ENCODE measurements around the gene MANSC1. TPM values are rescaled to one million over a fixed set of nuclear protein-coding genes. Genes with fewer than 3 reads are reported as not detected.
A peak's percentile ranks its signal among the peaks of the same experiment; 100 is the strongest.

MANSC1 gene
- total and polyA plus RNA-seq, 2 of the 13 experiments (the other 11 are each of a cell fraction or from before 2014, with no cell fraction given): 1.9 to 4.2 TPM

- TF ChIP-seq POGK (CRISPR knock-in tag; conservative IDR thresholded peaks at IDR 0.05): peak; percentile 23; the same call in 1 of the 2 replicates
- no peak for TF ChIP-seq NFIB (CRISPR knock-in tag; IDR thresholded peaks at IDR 0.05; ENCODE audit: borderline replicate concordance)
- peak; percentile 92 for TF ChIP-seq ZNF740 (CRISPR knock-in tag; IDR thresholded peaks at IDR 0.05)
- 0 out of 2 replicates have a peak, but pooled peaks have one; percentile 70 for TF ChIP-seq HOXA5 (CRISPR knock-in tag; IDR thresholded peaks at IDR 0.05)
- peak; percentile 18; the same call in 1 of the 2 replicates for TF ChIP-seq RARA (CRISPR knock-in tag; IDR thresholded peaks at IDR 0.05)
- peak; percentile 67; the same call in 1 of the 2 replicates for TF ChIP-seq KAT7 (CRISPR knock-in tag; IDR thresholded peaks at IDR 0.05; ENCODE audit: borderline replicate concordance)
- no peak for TF ChIP-seq ZNF382 (CRISPR knock-in tag; IDR thresholded peaks at IDR 0.05; ENCODE audit: borderline replicate concordance)
- no peak for TF ChIP-seq SMYD3 (CRISPR knock-in tag; IDR thresholded peaks at IDR 0.05)
- TF ChIP-seq BATF2 (CRISPR knock-in tag; IDR thresholded peaks at IDR 0.05): peak; percentile 77; the same call in 1 of the 2 replicates
- 0 out of 2 replicates have a peak, but pooled peaks have one; percentile 36 for TF ChIP-seq HNF1B (CRISPR knock-in tag; IDR thresholded peaks at IDR 0.05)
- no peak for TF ChIP-seq KDM5A (IDR thresholded peaks at IDR 0.05; ENCODE audit: borderline replicate concordance, low read length)
- peak; percentile 60 for TF ChIP-seq ZNF446 (CRISPR knock-in tag; IDR thresholded peaks at IDR 0.05)
- peak; percentile 37; the same call in 1 of the 2 replicates for TF ChIP-seq ZFX (CRISPR knock-in tag; IDR thresholded peaks at IDR 0.05; ENCODE audit: low read depth)
- no peak for TF ChIP-seq ZNF567 (CRISPR knock-in tag; IDR thresholded peaks at IDR 0.05; ENCODE audit: borderline replicate concordance)
- 0 out of 2 replicates have a peak, but pooled peaks have one; percentile 68 for TF ChIP-seq ZSCAN31 (CRISPR knock-in tag; IDR thresholded peaks at IDR 0.05; ENCODE audit: low read depth)
- 0 out of 2 replicates have a peak, but pooled peaks have one; percentile 47 for TF ChIP-seq MED13 (CRISPR knock-in tag; IDR thresholded peaks at IDR 0.05)
- peak; percentile 47; the same call in 1 of the 2 replicates for TF ChIP-seq ZNF75D (CRISPR knock-in tag; IDR thresholded peaks at IDR 0.05; ENCODE audit: borderline replicate concordance)
- peak; percentile 55; the same call in 1 of the 2 replicates for TF ChIP-seq ELF1 (CRISPR knock-in tag; IDR thresholded peaks at IDR 0.05)
- TF ChIP-seq GABPB1 (CRISPR knock-in tag; IDR thresholded peaks at IDR 0.05): peak; percentile 88
- TF ChIP-seq TARDBP (CRISPR knock-in tag; IDR thresholded peaks at IDR 0.05): peak; percentile 17; the same call in 1 of the 2 replicates
- TF ChIP-seq JUN (CRISPR knock-in tag; IDR thresholded peaks at IDR 0.05): no peak
- peak; percentile 43; the same call in 1 of the 2 replicates for TF ChIP-seq ELF3 (CRISPR knock-in tag; IDR thresholded peaks at IDR 0.05)
- peak; percentile 55 for TF ChIP-seq MYPOP (CRISPR knock-in tag; IDR thresholded peaks at IDR 0.05)
Measured at GRCh38 chr12:12349711-12350665, at the start of gene MANSC1 (continued).

Measured in HepG2 (cell line).